Transverse colon (tissue), 3 donors: ENCODE measurements around the gene PDGFC.

Experiments used
- CTCF ChIP-seq, 5 experiments: fragments of 200-600 bp in 3 of 5; fragments of 450-650 bp in 2 of 5; sonication (generic) in 3 of 5; IDR thresholded peaks; 1 replicate in 2 of 5; 2 replicates in 3 of 5; pipeline ENCODE4 v1.5.1; 2016 to 2017; ENCODE audit warnings: antibody characterized with exemption in 5 of 5, inconsistent platforms in 3 of 5, mild to moderate bottlenecking in 2 of 5, moderate library complexity in 1 of 5
- EP300 ChIP-seq: sonication (generic); formaldehyde crosslinking; IDR thresholded peaks from one replicate; pipeline ENCODE4 v1.6.1; 2017; ENCODE audit warnings: antibody characterized with exemption, low read depth
- POLR2A ChIP-seq: fragments of 450-650 bp; IDR thresholded peaks from one replicate; pipeline ENCODE4 v1.6.1; 2016; ENCODE audit warnings: antibody characterized with exemption, mild to moderate bottlenecking, moderate library complexity

- TF ChIP-seq CTCF (IDR thresholded peaks at IDR 0.05) (no peak), POLR2A (no peak), EP300 (no peak)
Measured at GRCh38 chr4:156981262-156981769, 9.7 kb upstream of the PDGFC start.
